UCSD-AML1 (cell line): ENCODE measurements around the gene ADSS1.

Source experiments
- DNase-seq: peaks from one replicate; lab custom pipeline; 2025; ENCODE audit not compliant: unreplicated experiment; lab: John Stamatoyannopoulos, UW

Gene ADSS1

GRCh38 chr14:104766863-104767633, 43.0 kb downstream of the ADSS1 start:
- DNase-seq: no peak

- no peak for DNase-seq
Measured at GRCh38 chr14:104767634-104767918, 43.5 kb downstream of the ADSS1 start.

- peak; percentile 86 for DNase-seq
Measured at GRCh38 chr14:104768437-104769323, 44.7 kb downstream of the ADSS1 start.

GRCh38 chr14:104769324-104770071, 45.5 kb downstream of the ADSS1 start:
- no peak for DNase-seq

GRCh38 chr14:104770072-104770579, 46.1 kb downstream of the ADSS1 start:
- no peak for DNase-seq

GRCh38 chr14:104770851-104771272, 46.8 kb downstream of the ADSS1 start:
- DNase-seq: no peak

- no peak for DNase-seq
Measured at GRCh38 chr14:104771374-104771773, 47.3 kb downstream of the ADSS1 start.

- no peak for DNase-seq
Measured at GRCh38 chr14:104771918-104772706, 48.1 kb downstream of the ADSS1 start.

- no peak for DNase-seq
Measured at GRCh38 chr14:104772707-104773504, 48.9 kb downstream of the ADSS1 start.

- no peak for DNase-seq
Measured at GRCh38 chr14:104773505-104774452, 49.8 kb downstream of the ADSS1 start.

- DNase-seq: no peak
Measured at GRCh38 chr14:104774453-104775072, 50.5 kb downstream of the ADSS1 start.

GRCh38 chr14:104775073-104775489, 51.1 kb downstream of the ADSS1 start:
- no peak for DNase-seq

GRCh38 chr14:104776481-104776880, 52.5 kb downstream of the ADSS1 start:
- DNase-seq: no peak

- no peak for DNase-seq
Measured at GRCh38 chr14:104776961-104777807, 53.2 kb downstream of the ADSS1 start.

- no peak for DNase-seq
Measured at GRCh38 chr14:104777808-104778249, 53.8 kb downstream of the ADSS1 start.

- no peak for DNase-seq
Measured at GRCh38 chr14:104778694-104779331, 54.8 kb downstream of the ADSS1 start.
